Suppressor macrophage (primary cell): ENCODE results near the gene METTL3.

Experiments
- DNase-seq, 4 experiments: peaks; one replicate each; pipeline ENCODE4 v3.0.0-alpha.2; 2020 to 2022

METTL3 gene

DNA sequence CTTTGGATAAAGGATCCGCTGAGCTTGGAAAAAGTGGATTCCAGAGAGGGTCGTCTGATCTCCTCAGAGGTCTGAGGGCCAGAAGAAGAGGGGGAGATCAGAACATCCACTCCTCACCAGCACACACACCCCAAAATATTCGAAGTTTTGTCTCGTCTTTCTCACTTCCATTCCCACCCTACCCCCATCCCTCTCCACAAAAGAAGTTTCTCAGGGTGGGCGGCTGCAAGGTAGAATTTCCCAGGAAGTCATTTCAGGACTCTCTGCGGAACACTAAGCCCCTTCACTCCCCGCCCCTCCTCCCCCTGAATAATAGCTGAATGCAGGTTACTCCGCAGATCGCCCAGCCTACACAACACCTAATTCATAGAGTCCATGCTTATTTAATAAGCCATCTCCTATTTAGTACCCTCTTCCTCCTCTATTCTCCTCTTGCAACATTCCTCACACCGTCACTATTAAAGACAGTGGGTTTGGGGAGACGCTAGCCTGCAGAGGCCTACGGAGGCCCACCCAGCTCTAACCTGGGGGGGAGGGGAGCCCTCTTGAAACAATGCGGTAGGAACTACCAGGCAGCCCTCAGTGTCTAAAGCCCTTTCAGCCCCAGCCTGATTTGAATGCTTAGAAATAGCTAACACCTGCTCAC, 15.7 kb upstream of the METTL3 start:
- DNase-seq = no peak

DNA sequence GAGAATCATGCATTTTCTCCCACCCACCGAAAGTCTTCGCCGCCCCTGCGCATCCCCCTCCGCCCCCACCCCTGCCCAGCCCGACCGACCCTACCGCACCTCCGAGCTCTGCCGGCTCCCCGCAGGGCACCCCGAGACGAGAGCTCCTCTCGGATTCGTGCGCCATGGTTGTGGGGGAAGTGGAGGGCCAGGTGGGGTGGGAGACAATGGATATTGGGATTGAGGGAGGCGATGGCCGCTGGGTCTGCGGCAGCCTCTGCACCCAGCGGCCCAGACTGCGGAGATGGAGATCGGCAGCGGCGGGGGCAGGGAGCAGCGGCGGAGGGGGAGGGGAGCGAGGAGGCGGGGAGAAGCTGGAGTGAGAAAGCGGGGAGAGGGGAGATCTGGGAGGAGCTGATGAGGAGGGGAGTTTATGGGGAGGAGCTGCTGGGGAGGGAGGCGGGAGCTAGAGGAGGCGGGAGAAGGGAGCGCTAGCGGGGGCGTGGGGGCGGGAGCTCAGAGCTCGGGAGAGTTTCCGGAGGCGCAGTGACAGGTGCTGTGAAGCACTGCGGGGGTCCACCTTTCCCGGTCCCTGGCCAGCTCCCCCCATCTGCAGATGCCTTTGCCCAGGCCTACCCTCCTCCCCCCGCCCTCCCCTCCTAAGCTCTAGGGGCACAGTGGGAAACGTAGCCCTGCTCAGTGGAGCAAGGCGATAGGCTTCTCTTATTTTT, 15.0 kb upstream of the METTL3 start, which contains the start of gene SALL2:
Gene SALL2, minus strand, starts transcription at position 385 of the 710 bp plus-strand sequence. Its CDS starts 219 bp downstream, at position 166.
- peak in 2 of 4 experiments; percentile 14 to 42 for DNase-seq

DNA sequence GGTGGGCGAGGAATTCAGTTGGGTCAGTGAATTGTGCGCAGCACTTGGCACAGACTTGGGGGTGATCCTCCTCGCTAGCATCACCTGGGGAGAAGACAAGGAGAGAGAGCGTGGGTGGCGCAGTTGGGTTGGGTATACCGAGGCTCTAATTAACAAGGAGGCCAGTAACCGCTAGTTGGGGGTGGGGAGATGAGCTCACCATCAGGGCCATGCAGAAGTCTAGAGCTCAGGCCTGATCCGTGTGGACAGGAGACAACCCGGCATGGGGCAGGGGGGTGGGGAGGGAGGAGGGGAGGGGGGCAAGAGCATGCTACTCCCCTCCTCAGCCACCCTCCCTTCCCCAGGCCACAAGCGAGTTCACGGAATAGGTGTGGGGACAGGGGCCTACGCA, 14.4 kb upstream of the METTL3 start:
- no peak for DNase-seq

DNA sequence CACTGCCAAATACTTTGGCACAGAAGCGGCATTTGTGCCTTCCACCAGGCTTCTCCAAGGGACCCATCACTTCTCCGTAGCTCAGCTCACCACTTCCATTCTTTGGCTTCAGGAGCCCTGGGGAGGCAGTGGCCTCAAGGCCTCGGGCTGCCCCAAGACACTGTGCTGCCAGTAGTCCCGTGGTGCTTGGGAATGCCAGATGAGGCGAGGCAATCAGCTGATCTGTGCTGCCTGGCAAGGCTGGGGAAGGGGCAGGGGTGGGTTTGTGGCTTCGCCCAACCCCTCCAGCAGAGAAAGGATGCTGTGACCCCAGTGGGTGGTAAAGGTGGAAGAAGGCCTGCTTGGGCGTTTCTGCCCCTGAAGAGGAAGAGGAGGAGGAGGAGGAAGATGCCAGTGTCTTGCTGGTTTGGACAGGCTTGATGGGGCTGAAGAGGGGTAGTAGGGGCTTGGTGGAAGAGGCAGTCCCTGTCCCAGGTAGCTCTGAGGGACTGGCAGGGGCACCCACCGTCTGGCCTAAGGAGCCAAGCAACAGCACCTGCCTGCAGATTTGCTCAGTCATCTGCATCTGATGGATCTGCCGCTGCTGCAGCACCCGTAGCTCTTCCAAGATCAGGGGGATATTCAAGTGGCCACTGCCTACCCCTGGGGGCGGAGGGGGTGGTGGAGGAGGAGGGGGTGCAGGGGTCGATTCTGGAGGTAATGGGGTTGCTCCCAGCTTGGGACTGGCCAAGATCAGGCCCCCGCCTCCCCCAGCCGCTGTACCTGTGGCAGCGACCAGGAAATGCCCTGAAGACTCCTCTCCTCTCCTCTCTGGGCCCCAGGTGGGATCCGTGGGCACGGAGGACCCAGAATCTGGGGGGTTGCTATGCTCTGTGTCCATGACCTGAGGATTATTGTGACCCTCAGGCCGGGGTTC, 13.7 kb upstream of the METTL3 start:
- DNase-seq = no peak

DNA sequence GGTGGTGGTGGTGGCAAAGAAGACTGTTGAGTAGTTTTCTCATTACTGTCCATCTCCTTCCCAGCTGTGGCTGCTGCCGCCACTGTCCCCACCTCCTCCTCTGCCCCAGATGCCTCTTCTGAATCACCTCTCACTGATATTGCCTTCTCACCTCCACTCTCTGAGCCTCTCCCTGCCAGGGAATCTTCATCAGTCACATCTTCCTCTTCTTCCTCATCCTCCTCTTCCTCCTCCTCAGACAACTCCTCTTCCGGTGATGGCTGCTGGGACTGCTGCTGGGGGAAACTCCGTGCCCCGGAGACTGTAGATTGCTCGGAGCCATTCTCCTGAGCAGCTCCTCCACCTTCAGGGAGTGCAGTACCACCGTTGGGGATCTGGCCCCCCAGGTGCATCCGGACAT, 12.1 kb upstream of the METTL3 start:
- DNase-seq = no peak

DNA sequence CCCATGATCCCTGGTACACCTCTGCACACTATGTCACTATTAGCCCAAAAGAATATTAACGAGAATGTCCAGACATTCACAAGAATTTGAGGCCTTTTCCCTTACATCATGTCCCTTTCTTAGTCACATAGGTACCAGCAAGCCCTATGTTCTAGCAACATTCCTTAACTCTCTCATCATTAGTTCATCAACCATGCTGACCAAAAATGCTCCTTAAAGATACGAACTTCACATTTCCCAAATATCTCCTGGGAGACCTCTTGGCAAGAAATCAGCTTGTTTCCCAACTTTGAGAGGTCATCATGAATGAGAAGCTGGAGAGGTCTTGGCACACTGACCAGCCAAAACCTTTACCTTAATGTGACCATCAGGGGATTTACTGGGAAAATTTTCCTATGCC, 10.4 kb upstream of the METTL3 start:
- no peak for DNase-seq

DNA sequence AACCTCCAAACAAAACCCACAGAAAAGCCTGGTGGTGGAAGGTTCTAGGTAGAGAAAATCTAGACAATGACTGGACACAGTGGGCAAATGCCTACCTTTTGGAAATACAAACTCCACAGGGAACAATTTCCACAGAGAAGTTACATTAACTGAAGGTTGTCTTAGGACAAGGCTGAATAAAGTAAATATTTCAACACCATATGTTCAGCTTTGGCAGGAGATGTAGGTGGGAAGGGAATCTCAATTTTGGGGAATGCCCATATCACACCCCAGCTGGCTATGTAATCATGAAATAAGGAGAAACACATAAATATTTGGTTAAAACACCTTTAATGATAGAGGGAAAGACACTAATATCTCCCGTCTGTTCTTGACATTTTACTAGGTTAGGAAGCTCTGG, 9.6 kb upstream of the METTL3 start:
- DNase-seq = no peak

DNA sequence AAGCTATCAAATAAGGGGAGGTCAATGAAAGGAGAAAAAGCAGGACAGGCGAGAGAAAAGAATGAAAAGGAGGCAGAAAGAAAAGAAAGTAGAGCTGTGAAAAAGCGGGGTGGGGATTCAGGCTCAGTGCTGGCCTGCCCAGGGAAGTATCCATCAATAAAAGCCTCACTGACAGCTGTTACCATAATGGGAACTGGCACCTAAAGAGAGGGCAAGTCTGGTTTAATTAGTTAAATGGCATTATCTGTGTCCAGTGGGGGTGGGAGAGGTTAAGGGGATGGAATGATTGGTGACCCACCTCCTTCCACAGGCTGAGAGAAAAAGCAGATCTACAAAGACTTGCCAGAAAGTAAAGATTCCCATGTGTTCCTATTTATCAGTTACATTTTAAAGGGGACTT, 7.6 kb upstream of the METTL3 start:
- no peak for DNase-seq

DNA sequence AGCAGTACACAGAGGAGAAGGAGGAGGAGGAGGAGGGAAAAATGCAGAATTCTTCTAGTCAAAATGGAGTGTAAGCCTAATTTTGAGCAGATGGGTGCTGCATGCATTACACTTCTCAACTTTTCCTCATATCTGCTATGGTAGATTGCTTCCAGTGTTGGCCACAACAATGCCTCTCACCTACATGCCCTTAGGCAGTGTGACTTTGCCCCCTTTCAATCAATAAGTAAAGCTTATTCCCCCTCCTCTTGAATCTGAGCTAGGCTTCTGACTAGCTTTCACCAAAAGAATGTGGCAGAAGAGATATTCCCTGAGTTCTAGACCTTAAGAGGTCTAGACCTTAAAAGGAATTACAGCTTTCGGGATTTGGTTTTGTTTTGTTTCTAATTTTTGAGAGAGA, 3.2 kb upstream of the METTL3 start:
- DNase-seq = no peak

DNA sequence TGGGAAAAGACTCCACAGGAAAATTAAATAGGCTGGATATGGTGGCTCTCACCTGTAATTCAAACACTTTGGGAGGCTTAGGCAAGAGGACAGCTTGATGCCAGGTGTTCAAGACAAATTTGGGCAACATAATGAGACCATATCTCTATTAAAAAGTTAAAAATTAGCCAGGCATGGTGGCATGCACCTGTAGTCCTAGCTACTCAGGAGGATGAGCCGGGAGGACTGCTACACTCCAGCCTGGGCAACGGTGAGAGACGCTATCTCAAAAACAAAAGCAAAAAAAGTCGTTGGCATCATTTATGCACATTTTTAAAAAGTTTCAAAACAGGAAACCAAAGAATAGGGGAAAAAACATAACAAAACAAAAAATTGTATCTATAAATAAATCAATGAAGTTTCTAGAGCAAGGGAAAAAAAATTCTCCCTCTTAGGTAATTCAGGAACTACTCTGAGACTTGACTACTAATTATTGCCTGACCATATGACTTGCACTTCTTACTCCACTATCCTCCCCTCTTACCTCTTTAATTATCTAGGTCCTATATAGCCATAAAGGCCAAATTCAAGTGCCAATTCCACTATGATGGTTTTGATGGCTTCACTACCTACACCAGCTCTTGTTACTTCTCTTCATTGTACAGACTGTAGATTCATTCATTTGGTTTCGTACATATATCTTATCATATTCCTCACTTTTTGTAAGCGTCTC, 1.6 kb downstream of the METTL3 start:
- peak in 2 of 4 experiments; percentile 11 to 12 for DNase-seq

DNA sequence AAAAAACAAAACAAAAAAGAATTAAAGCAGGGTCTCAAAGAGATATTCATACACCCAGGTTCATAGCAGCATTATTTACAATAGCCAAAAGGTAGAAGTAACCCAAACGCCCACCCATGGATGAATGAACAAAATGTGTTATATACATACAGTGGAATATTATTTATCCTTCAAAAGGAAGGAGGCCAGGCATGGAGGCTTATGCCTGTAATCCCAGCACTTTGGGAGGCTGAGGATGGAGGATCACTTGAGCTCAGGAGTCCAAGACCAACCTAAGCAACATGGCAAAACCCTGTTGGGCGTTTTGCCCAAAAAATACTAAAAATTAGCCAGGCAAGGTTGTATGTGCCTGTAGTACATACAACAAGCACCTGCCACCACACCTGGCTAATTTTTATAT, 4.6 kb downstream of the METTL3 start:
- no peak for DNase-seq

DNA sequence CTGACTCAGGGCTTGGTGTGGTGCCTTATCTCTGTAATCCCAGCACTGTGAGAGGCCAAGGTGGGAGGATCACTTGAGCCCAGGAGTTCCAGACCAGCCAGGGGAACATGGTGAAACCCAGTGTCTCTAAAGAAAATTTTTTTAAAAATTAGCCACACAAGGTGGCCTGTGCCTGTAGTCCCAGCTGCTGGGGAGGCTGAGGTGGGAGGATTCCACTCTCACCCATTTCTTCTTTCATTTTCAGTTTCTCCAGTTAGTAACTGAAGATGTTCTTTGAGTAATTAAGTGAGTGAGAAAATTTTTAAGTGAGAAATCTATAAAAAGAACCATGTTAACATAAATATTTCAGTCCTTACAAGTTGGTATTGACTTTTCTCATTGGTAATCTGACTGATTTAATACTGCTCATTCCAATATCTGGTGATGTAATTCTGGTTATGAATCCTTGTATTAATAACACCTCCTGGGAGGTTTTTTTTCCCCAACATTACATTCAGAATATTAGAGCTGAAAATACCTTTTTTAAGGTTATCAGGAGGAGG, 6.1 kb downstream of the METTL3 start:
- DNase-seq = peak in 1 of 4 experiments; percentile 9

DNA sequence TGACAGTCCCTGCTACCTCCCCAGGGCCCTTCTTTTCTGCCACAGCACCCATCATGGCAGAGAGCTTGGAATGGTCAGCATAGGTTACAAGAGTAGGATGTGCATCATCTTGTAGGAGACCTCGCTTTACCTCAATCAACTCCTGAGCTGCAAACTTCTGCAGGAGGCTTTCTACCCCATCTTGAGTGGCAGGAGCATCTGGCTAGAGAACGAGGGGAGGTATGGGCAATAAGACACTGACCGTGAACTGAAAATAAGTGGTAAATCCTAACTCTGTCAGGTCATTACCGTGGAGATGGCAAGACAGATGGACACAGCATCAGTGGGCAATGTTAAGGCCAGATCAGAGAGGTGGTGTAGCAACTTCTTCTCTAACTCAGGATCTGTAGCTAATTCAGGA, 7.8 kb downstream of the METTL3 start:
- DNase-seq = no peak

DNA sequence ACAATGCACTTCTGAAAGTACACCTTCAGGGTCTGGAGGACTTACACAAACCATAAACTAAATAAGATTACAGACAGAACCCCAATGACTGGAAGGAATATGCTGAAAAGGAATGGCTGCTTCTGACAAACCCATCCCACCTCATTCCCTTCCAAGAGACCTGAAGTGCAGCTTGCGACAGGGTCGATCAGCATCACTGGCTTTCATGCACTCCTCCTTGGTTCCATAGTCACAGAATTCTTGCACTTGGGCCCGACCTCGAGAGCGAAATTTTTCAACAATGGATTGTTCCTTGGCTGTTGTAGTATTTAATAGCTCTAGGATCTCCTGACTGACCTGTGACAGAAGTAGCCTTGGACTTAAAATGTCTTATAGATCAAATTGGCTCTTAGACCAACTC, 9.6 kb downstream of the METTL3 start:
- no peak for DNase-seq

DNA sequence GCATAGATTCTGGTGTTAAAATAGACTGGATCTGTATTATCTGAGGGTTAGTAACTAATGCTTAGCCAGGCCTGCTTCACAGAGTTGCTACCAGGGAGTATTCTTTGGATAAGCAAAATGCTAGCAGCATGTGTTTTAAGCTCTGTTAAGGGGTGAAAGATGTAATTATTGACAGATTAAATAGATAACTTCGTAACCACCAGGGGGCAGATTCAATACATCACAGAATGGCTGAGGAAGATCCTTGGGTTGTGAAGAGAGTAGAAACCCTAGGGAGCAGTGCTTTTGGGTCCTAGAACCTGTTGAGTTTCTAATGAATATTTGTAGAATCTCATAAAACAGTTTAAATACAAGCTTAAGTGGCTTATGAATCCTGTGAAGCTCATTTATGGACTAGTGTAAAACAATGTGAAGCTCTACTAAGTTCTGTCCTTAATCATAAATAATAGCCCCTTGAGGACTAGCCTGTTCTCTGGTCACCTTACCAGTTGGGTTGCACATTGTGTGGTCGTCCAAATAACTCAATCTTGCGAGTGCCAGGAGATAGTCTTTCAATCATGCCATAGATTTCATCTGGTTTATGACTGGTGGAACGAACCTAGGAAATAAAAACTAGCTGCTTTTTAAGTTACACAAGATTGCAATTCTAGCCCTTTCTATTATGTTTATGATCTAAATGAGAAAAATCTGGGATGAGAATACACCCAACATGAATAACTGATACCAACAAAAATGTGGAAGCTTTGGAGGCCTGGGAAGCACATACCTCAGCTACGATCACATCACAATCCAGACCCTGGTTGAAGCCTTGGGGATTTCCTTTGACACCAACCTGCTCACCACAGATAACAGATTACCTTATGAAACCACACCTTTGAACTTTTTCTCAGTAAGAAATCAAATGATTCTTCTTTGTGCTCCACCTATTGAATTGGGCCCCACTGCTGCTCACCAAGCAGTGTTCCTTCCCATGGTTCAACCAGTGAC, 12.3 kb downstream of the METTL3 start:
- peak; percentile 32 to 64 (median 46) for DNase-seq

DNA sequence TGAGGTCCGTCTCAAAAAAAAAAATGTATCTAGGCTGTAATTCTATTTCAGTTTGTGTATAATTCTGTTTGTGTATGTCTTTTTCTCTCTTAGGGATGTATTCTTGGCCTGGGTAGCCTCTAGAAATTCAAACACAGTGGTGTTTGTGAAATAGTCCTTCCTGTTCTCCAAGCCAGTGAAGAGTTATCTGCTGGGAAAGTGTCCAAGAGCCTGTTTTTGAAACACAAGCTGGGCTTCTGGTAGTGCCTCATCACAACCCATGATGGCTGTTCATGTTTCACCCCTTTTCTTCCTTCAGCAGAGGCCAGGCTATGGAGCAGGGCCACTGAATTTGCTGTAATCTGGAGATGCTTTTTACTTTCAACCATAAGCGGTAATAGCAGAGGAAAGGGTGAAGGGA, 14.7 kb downstream of the METTL3 start:
- DNase-seq = no peak

DNA sequence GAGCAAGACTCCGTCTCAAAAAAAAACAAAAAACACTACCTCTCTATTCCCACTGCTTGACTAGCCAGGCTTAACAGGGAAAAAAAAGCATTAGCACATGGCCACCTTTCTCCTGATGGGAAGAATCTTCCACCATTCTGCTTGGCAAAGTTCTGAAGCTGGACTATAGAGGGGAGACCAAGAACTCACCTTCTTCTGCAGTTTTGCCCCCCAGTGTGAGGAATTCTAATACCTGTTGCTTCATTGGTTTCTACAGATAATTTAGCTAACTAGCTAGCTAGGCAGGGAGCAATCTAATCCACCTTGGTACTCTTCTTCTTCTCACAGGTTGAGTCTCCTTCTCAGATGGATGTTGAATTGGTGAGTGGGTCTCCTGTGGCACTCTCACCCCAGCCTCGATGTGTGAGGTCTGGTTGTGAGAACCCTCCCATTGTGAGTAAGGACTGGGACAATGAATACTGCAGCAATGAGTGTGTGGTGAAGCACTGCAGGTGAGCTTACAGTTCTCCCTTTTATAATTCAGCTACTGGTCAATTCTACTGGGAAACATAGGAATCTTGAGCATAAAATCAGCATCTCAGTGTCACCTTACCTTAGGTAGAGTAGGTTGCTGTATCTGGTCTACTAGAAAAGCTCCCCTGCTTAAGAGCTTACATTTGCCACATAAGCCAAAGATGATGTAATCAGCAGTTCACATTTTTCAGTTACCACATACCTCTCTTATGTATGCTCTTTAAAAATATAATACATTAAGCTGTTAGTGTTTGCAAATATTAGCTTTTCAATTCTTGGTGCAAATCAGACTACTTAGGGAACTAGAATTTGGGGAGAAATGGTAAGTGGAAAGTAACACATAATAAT, 16.0 kb downstream of the METTL3 start:
- DNase-seq = no peak

DNA sequence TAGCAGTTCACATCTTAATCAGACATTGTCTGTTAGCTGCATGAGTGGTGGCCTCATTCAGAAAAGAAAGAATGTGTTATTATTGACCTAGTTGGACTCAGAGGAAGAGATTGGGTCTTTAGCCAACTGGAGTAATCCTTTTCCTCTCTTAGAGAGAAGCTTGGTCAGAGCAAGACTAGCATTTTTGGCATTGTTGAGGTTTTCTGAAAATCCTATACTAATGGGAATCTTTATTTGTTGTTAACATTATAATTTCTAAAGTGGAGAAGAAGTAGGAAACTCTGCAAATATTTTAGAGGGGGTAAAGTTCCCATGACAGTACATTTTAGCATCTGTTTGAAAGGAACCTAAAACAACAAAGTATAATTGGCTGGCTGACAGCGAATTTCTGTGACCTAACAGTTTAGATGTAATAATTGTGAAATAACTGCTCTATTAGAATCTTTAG, 24.5 kb downstream of the METTL3 start:
- no peak for DNase-seq

DNA sequence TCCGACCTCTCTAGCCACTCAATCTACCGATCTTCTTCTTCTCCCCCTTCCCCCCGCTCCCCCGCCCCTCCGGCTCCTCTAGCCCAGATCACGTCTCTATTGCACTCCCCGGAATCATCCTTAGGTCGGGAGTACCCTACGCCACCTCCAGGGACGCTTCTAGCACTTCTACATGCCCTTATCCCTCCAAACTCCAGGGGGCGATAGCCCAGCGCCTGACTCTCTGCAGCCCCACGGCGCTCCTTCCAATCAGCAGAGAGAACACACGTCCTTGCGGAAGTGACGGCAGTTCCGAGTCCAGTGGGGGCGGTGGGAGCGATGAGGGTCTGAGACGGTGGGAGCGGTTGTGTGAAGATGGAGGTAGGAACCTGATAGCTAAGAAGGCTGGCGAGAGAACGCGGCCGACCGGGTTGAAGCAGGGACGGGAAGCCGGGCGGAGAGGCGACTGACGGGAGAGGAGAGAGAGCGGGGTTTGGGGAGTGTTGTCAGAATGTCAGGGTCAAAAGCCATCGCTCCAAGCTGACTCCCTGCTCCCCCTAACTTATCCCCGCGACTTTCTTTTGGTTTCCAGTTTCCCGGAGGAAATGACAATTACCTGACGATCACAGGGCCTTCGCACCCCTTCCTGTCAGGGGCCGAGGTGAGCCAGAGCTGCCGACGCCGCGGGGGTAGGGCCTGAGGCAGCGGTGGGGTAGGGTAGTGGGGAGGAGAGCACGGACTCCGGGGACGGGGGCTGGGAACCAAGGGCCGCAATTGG, 34.0 kb downstream of the METTL3 start, which contains the start of the genes RAB2B and TOX4:
Gene RAB2B, minus strand, starts transcription at position 35 of the 757 bp plus-strand sequence. CDS start 87 bp downstream, outside the sequence.
Gene TOX4, plus strand, starts transcription at position 271 of the 757 bp plus-strand sequence. Its CDS starts 84 bp downstream, at position 355.
- peak; percentile 97 to 99 (median 98) for DNase-seq
